Left forelimb (tissue), 1 donor: ENCODE results near the gene EVA1A.

Experiments used
- DNase-seq: peaks from one replicate; pipeline ENCODE4 v3.0.0-alpha.2; 2018; ENCODE audit warnings: low spot score

The EVA1A gene

GRCh38 chr2:75589391-75590105, 28.8 kb upstream of the EVA1A start:
- no peak for DNase-seq

GRCh38 chr2:75587954-75588587, 27.3 kb upstream of the EVA1A start:
- no peak for DNase-seq

GRCh38 chr2:75586971-75587370, 26.2 kb upstream of the EVA1A start:
- DNase-seq = no peak

- DNase-seq = no peak
These were observed 22.1 kb upstream of the EVA1A start for GRCh38 chr2:75582840-75583239.

- no peak for DNase-seq
These were observed 19.9 kb upstream of the EVA1A start for GRCh38 chr2:75580606-75581005.

- no peak for DNase-seq
These were observed 19.4 kb upstream of the EVA1A start for GRCh38 chr2:75580156-75580555.

- no peak for DNase-seq
These were observed 18.4 kb upstream of the EVA1A start for GRCh38 chr2:75579186-75579585.

- no peak for DNase-seq
These were observed 16.5 kb upstream of the EVA1A start for GRCh38 chr2:75577280-75577679.

- no peak for DNase-seq
These were observed 13.4 kb upstream of the EVA1A start for GRCh38 chr2:75574106-75574505.

GRCh38 chr2:75573145-75573878, 12.6 kb upstream of the EVA1A start:
- no peak for DNase-seq

- no peak for DNase-seq
These were observed 11.1 kb upstream of the EVA1A start for GRCh38 chr2:75571730-75572430.

- DNase-seq = no peak
These were observed 10.4 kb upstream of the EVA1A start for GRCh38 chr2:75570948-75571729.

GRCh38 chr2:75570024-75570947, 9.5 kb upstream of the EVA1A start:
- DNase-seq = no peak

GRCh38 chr2:75569546-75569945, 8.8 kb upstream of the EVA1A start:
- DNase-seq = no peak

- DNase-seq = no peak
These were observed 7.4 kb upstream of the EVA1A start for GRCh38 chr2:75568174-75568573.

- no peak for DNase-seq
These were observed 5.0 kb upstream of the EVA1A start for GRCh38 chr2:75565472-75566462.

GRCh38 chr2:75564713-75565359, 4.1 kb upstream of the EVA1A start:
- DNase-seq = no peak

- DNase-seq = no peak
These were observed 3.4 kb upstream of the EVA1A start for GRCh38 chr2:75564026-75564688.
